ENCODE data around the gene CTCF. TPM values are rescaled to one million over a fixed set of nuclear protein-coding genes. Genes with fewer than 3 reads are reported as not detected.

The CTCF gene
- total and polyA plus RNA-seq, 2 experiments from 2014 or later = 35.5 to 46.0 TPM

DNA sequence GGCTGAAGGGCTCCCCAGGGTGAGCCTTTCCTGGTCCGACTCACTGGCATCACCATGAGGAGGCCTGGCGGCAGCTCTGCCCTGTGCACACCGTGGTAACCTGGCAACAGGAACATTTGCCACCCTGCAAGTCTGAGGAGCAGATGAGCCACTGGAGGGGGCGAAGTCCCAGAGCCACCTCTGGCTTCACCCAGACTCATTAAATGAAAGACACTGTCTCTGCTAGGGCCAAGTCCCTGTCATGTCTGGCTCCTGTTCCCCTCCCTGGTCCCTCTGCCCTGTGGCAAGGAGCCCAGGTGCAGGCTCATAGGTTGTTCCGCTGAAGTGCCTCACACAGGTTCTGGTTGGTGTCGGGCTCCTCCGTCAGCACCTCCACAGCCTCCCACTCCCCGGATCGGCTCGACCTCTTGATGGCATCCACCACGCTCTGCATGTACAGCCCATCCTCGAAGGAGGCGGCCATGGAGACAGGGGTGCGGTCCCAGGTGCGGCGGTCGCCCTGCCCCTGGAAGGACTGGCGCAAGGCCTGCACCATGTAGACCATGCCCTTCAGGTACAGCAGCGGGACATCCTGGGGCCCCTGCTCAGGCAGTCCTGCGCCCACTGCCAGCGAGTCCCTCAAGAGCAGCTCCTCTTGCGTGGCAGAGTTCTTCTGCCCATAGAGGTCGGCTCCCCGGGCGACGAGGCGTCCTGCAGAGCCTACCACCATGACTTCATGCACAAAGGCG, 112.7 kb downstream of the CTCF start:
- Histone ChIP-seq H3K79me2 (no peaks in the 10 kb centered on the region), H2AFZ (no peak overlapping the region), H3K36me3 (replicated peaks; ENCODE audit: insufficient read depth, low read depth) (no peaks in the 10 kb centered on the region), H3K9me3 (ENCODE audit: low read depth) (no peaks in the 10 kb centered on the region), H3K4me2 (no peak overlapping the region), H3K4me3 (no peak overlapping the region), H3K27ac (no peak overlapping the region), H3K9me2 (replicated peaks; ENCODE audit: insufficient read depth) (no peaks in the 10 kb centered on the region), H3K27me3 (no peaks in the 10 kb centered on the region), H4K20me1 (ENCODE audit: insufficient read depth, poor library complexity, severe bottlenecking) (no peaks in the 10 kb centered on the region), H3K4me1 (ENCODE audit: insufficient read depth) (peaks cover 7% of the 10 kb centered on the region)
- WGBS (ENCODE audit: low lambda C conversion rate, missing lambda C conversion rate) = 97% methylated on average over 28 of the region's 28 CpGs
- no peak for DNase-seq (ENCODE audit: low spot score)
- TF ChIP-seq EZH2phosphoT487 (IDR thresholded peaks at IDR 0.05; ENCODE audit: low read depth, severe bottlenecking, unreplicated experiment) = no peak
- TF ChIP-seq, protein P1, sequence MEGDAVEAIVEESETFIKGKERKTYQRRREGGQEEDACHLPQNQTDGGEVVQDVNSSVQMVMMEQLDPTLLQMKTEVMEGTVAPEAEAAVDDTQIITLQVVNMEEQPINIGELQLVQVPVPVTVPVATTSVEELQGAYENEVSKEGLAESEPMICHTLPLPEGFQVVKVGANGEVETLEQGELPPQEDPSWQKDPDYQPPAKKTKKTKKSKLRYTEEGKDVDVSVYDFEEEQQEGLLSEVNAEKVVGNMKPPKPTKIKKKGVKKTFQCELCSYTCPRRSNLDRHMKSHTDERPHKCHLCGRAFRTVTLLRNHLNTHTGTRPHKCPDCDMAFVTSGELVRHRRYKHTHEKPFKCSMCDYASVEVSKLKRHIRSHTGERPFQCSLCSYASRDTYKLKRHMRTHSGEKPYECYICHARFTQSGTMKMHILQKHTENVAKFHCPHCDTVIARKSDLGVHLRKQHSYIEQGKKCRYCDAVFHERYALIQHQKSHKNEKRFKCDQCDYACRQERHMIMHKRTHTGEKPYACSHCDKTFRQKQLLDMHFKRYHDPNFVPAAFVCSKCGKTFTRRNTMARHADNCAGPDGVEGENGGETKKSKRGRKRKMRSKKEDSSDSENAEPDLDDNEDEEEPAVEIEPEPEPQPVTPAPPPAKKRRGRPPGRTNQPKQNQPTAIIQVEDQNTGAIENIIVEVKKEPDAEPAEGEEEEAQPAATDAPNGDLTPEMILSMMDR (IDR thresholded peaks at IDR 0.05; ENCODE audit: poor library complexity) = no peak
- TF ChIP-seq EZH2 (IDR thresholded peaks at IDR 0.05; ENCODE audit: borderline replicate concordance) = no peak

DNA sequence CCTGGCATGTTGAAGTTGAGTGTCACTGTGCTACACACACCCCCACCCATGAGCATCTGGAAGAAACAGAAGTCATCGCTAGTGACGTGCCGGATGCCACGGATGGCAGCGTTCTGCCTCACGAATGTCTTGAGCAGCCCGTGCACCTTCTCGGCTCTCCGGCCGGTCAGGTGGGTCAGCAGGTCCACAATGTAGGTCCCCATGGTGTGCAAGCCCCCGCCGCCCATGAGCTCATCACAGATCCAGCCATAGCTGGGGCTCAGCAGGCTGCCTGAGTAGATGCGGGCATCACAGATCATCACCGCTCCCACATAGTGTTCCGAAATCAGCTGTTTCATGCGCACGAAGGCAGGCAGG, 113.2 kb downstream of the CTCF start:
- TF ChIP-seq EZH2 (IDR thresholded peaks at IDR 0.05; ENCODE audit: borderline replicate concordance) (no peak), EZH2phosphoT487 (IDR thresholded peaks at IDR 0.05; ENCODE audit: low read depth, severe bottlenecking, unreplicated experiment) (no peak)
- TF ChIP-seq, protein P1 (IDR thresholded peaks at IDR 0.05; ENCODE audit: poor library complexity) = no peak
- Histone ChIP-seq H4K20me1 (ENCODE audit: insufficient read depth, poor library complexity, severe bottlenecking) (no peaks in the 10 kb centered on the region), H3K9me2 (replicated peaks; ENCODE audit: insufficient read depth) (no peaks in the 10 kb centered on the region), H3K27me3 (no peaks in the 10 kb centered on the region), H3K36me3 (replicated peaks; ENCODE audit: insufficient read depth, low read depth) (no peaks in the 10 kb centered on the region), H3K27ac (no peak overlapping the region), H3K4me3 (no peak overlapping the region), H3K4me1 (ENCODE audit: insufficient read depth) (peaks cover 7% of the 10 kb centered on the region), H3K9me3 (ENCODE audit: low read depth) (no peaks in the 10 kb centered on the region), H3K79me2 (no peaks in the 10 kb centered on the region), H3K4me2 (no peak overlapping the region), H2AFZ (no peak overlapping the region)
- WGBS (ENCODE audit: low lambda C conversion rate, missing lambda C conversion rate) = 98% methylated on average over 17 of the region's 17 CpGs
- no peak for DNase-seq (ENCODE audit: low spot score)

DNA sequence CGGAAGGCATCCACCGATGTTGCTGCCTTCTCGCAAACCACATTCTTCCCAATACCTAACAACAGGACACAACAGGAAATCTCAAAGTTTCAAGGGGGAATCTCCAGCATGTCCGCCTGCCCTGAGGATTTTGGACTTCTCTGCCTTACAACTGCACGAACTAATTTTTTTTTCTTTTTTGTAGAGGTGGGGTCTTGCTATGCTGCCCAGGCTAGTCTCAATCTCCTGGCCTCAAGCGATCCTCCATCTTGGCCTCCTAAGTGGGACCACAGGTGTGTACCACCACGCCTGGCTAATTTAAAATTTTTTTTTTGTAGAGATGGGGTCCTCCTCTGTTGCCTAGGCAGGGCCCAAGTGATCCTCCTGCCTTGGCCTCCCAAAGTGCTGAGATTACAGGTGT, 113.7 kb downstream of the CTCF start:
- Histone ChIP-seq H3K4me2 (no peak overlapping the region), H3K9me3 (ENCODE audit: low read depth) (no peaks in the 10 kb centered on the region), H4K20me1 (ENCODE audit: insufficient read depth, poor library complexity, severe bottlenecking) (no peaks in the 10 kb centered on the region), H3K79me2 (no peaks in the 10 kb centered on the region), H3K27ac (no peak overlapping the region), H3K9me2 (replicated peaks; ENCODE audit: insufficient read depth) (no peaks in the 10 kb centered on the region), H3K36me3 (replicated peaks; ENCODE audit: insufficient read depth, low read depth) (no peaks in the 10 kb centered on the region), H3K4me3 (no peak overlapping the region), H2AFZ (no peak overlapping the region), H3K4me1 (ENCODE audit: insufficient read depth) (peaks cover 7% of the 10 kb centered on the region), H3K27me3 (no peaks in the 10 kb centered on the region)
- 98% methylated on average over 7 of the region's 7 CpGs for WGBS (ENCODE audit: low lambda C conversion rate, missing lambda C conversion rate)
- no peak for DNase-seq (ENCODE audit: low spot score)
- TF ChIP-seq, protein P1 (IDR thresholded peaks at IDR 0.05; ENCODE audit: poor library complexity) = no peak
- TF ChIP-seq EZH2 (IDR thresholded peaks at IDR 0.05; ENCODE audit: borderline replicate concordance) = no peak
